Testis (tissue), 2 donors: Measurements from ENCODE around the gene PXYLP1.

ENCODE experiments used
- CTCF ChIP-seq, 3 experiments: fragments of 450-650 bp in 2 of 3; fragments of 200-600 bp in 1 of 3; sonication (generic) in 1 of 3; IDR thresholded peaks; one replicate each; pipeline ENCODE4 v1.5.1; 2016 to 2019; ENCODE audit warnings: antibody characterized with exemption in 3 of 3, mild to moderate bottlenecking in 2 of 3, moderate library complexity in 1 of 3
- POLR2A ChIP-seq: fragments of 450-650 bp; IDR thresholded peaks from one replicate; pipeline ENCODE4 v1.6.1; 2017; ENCODE audit warnings: antibody characterized with exemption, mild to moderate bottlenecking, moderate library complexity

- TF ChIP-seq CTCF (IDR thresholded peaks at IDR 0.05) = no peak
- no peak for TF ChIP-seq POLR2A
Observed at GRCh38 chr3:141291559-141292355, 60.1 kb downstream of the PXYLP1 start.
